Bone marrow (tissue), 2 donors: ENCODE measurements around the gene RAP1GAP.
"Not testable (repeated sequence)": the region's sequence is repeated elsewhere in the genome, so short reads cannot be mapped to it uniquely, and the experiment has no call there.

Experiments
- DNase-seq, 2 donors: peaks; one replicate each; lab custom pipeline; 2025; lab: John Stamatoyannopoulos, UW

Gene RAP1GAP

DNA sequence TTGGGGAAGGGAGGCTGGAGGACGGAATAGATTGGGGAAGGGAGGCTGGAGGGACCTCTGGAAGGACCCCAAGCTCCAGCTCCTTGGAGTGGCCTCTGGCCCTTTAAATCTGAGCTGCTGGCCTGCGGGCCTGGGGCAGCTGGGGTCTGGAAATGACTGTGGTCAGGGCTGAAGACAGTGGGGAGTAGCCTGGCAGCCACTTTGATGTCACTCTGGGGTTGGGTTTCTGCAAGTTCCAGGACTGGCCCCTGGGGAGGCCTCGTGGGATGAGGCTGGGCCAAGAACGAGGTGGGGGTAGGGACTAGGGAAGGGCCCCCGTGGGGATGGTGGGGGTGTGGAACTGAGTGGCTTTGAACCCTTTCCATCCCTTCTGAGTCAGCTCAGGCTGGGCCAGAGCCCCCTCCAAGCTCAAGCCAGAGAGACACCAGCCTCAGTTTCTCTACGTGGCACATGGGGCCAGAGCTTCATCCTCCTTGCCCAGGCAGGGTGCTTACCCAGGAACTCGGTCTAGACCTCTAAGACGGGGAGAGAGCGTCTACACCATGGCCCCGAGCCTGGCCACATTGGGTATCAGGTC is 100.3 kb downstream of the RAP1GAP start:
- DNase-seq: no peak

- DNase-seq: no peak
Observed at GRCh38 chr1:21568006-21568746, 101.0 kb downstream of the RAP1GAP start.

DNA sequence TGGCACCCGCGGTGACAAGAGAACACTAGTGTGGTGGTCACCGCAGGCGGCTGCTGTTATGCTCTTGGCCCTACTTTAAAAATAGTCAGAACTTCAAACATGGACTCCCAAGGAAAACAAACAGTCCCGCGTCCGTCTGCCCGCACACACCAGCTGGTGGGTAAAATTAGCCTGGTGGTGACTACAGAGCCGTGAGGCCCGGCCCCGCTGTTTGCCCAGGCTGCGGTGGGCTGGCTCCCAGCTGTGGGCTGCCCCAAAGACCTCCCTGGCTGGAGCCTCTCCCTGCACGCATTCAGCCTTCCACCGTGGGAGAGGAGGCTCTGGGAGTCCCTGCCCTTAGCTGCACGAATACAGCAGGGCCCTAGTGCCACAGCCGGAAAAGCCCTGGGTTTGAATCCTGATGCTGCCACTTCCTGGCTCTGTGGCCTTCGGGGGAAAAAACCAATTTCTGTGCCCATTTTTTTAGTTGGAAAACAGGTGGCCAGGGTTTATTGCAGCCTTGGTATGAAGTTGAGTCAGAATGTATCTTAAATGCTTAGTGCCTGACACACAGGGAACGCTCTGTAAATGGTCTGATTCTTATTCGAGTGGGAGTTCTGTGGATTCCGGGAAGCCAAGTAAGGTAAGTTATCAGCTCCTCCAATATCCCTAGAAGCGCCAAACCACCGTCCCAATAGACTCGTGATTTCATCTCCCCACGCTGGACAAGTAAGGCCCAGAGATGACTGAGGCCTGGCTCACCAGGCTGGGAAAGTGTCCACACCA is 101.7 kb downstream of the RAP1GAP start:
- no peak for DNase-seq

GRCh38 chr1:21566361-21566760 is 102.8 kb downstream of the RAP1GAP start:
- DNase-seq: not testable (repeated sequence)

GRCh38 chr1:21565285-21565684 is 103.9 kb downstream of the RAP1GAP start:
- no peak for DNase-seq

GRCh38 chr1:21564521-21565095 is 104.5 kb downstream of the RAP1GAP start:
- no peak for DNase-seq

GRCh38 chr1:21563971-21564370 is 105.2 kb downstream of the RAP1GAP start:
- DNase-seq: no peak

DNA sequence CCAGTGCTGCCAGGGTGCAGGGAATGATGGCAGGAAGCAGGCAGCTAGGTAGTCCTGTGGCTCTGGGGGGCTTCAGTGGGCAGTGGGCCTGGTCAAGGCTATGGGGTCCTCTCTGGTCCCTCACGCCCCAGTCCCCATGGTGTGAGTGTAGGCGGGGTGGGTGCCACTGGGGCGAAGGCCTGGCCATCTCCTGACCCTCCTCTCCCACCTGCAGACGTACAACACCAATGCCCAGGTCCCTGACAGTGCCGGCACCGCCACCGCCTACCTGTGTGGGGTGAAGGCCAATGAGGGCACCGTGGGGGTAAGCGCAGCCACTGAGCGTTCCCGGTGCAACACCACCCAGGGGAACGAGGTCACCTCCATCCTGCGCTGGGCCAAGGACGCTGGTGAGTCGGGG is 106.3 kb downstream of the RAP1GAP start:
- DNase-seq: no peak

DNA sequence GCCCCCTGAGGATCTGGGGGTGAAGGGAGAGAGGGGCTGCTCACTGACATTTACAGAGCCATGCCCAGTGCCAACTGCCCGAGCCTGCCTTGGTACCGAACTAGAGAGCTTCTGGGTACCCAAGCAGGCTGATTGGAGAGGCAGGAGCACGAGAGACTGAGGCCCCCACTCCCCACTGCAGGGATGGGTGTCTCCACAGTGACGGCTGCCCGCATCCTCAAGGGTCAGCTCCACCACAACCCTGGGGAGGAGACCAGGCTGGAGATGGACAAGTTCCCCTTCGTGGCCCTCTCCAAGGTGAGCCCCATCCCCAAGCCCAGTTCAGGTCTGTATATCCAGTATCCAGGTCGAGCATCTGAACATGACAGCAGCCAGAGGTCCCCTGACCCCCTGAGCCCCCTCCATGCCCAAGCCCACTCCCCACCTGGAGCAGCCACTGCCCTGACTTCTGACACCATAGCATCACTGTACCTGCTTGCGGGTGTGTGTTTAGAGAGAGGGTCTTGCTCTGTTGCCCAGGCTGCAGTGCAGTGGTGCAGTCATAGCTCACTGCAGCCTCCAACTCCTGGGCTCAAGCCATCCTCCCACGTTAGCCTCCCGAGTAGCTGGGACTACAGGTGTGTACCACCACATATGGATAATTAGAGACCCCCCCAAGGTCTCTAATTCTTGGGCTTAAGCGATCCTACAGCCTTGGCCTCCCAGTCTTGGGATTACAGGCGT is 108.1 kb downstream of the RAP1GAP start:
- DNase-seq: no peak

DNA sequence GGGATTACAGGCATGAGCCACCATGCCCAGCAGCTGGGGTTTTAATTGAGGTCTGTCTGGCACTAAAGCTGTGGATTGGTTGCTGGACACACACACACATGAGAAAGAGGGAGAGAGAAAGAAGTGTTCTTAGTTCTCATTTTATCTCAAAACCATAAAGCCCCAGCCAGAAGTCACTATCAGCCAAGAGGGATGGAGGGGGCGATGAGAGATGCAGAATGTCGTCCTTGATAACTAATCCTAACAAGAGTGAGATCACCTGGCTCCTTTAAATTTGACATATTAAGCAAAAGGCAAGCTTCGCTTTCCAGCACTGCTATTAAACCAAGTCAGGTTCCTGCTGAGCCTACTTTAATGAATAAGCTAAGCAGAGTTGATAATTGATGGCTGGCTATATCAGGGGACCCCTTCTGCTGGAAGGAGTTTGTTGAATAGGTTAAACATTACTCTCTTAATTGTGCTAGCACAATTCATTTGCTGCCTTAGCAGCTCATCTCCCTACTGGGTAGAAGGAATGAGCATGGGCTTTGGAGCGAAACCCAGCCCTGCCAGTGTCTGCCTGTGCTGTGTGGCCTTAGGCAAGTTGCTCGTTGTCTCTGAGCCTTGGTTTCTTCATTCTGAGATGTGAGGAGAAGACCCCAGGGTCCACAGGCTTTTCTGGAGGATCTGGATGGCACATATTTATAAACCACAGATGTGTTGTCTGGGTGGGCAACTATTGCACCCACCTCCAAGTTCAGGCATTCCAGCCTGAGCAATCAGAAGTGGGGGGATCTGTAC is 109.2 kb downstream of the RAP1GAP start:
- no peak for DNase-seq

GRCh38 chr1:21553116-21553926 is 115.8 kb downstream of the RAP1GAP start:
- no peak for DNase-seq

GRCh38 chr1:21552715-21553114 is 116.4 kb downstream of the RAP1GAP start:
- no peak for DNase-seq

DNA sequence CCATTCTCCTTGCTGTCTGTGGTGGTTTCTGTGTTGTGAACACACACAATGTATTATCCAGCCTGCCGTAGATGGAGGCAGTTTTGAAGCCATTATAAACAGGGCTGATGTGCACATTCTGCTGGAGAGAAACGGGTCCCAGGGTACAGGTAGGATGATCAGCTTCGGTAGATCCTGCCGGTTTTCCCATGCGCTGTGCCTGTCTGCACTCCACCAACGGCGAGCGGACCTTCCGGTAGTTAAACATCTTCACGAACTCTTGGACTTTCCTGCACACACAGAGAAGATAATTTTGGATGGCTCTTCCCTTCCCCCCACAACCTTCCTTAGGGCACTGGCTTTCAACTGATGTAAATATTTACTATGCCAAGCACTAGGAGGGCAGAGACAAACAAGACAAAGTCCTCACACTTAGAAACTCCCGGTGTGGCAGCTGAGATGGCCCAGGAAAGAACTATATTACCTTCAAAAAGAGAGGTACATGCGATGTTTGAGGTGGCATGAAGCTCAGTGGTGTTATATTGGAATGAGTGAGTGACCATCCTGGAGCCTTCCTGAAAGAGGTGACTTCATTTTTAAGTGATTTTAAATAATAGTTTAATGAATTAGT is 118.2 kb downstream of the RAP1GAP start:
- DNase-seq: no peak

GRCh38 chr1:21550097-21550496 is 119.1 kb downstream of the RAP1GAP start:
- DNase-seq: no peak

DNA sequence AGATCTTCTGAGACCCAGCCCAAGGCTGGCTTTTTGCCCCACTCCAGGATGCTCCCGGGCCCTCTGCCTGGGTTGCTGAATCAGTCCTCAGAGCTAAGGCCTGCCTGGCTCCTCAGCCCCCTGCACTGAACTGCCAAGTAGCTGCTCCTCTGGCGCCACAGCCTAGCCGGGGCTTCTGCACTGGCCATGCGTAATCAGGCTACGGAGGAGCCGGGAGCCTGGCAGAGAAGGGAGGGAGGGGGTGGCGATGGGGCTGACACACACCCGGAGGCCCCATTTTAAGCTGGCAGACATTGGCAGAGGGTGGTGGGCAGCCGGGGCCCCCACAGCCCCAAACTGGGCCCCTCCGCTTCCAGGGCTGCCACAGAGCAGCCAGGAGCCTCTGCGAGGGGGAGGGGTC is 121.3 kb downstream of the RAP1GAP start:
- DNase-seq: no peak
